ENCODE data around the gene KRTAP16-1.
"Not testable (repeated sequence)": the region's sequence is repeated elsewhere in the genome, so short reads cannot be mapped to it uniquely, and the experiment has no call there.

KRTAP16-1 gene, protein sequence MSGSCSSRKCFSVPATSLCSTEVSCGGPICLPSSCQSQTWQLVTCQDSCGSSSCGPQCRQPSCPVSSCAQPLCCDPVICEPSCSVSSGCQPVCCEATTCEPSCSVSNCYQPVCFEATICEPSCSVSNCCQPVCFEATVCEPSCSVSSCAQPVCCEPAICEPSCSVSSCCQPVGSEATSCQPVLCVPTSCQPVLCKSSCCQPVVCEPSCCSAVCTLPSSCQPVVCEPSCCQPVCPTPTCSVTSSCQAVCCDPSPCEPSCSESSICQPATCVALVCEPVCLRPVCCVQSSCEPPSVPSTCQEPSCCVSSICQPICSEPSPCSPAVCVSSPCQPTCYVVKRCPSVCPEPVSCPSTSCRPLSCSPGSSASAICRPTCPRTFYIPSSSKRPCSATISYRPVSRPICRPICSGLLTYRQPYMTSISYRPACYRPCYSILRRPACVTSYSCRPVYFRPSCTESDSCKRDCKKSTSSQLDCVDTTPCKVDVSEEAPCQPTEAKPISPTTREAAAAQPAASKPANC

GRCh38 chr17:41308918-41309359 lies at the start of gene KRTAP16-1:
KRTAP16-1 (minus strand) TSS chr17:41309309; CDS start chr17:41309253, 56 bp downstream.
- DNase-seq (ENCODE audit: low read depth in 2 of 2): peak in 1 of 2 donors; percentile 16

- DNase-seq (ENCODE audit: low read depth in 2 of 2): no peak
Measured at GRCh38 chr17:41354536-41354935, 45.4 kb upstream of the KRTAP16-1 start.

DNA sequence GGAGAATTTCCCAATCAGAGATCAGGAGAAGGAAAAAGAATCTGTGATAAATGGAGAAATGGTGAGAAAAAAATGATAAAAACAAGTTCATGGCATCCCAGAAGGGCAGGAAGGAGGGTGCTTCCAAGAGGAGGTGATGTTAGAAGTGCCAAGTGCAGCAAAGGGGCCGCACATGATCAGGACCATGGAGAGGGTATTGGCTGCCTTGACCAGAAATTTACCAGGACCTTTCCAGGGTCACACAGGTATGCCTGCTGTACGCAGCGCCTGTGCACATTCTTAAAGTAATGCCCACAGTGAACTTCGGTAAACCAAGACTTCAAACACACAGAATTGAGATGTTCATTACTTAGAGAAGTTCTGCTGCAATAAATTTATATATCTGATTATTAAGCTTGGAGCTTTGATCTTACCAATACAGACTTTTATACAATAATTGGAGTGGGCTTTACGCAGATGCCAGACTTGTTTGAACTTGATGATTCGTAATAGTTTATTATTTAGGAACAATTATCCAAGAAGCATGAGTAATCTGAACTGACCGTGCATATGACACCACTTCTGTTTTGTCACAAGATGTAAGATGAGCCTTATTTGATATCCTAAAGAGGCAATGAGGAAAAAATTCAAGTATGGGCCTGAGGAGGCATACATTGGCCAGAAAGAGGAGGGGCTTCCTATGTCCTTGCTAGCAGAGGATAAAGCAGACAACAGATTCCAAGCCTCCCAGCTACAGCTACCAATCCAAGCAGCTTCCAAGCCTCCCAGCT lies 43.7 kb upstream of the KRTAP16-1 start:
- no peak for DNase-seq (ENCODE audit: low read depth in 2 of 2)

DNA sequence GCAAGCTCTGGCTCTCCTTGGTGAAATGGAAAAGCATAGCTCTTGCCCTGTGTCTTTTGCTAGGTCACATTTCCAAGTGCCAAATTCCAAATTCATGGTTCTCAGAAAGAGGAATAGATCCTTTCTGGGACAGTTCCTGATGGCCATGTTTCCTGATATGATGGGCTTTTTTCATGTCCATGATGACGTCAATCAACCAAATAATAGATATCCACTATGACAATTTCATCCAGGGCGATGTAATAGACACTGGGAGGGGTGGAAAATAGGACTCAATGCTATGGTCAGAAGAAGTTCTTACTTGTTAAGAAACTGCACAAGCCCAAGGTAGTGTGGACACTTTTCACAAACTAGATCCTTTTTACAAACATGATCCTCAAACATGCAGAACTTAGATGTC lies 42.1 kb upstream of the KRTAP16-1 start:
- DNase-seq (ENCODE audit: low read depth in 2 of 2): no peak

GRCh38 chr17:41350381-41350878 lies 41.3 kb upstream of the KRTAP16-1 start, which contains the start of gene KRT33A:
KRT33A (minus strand) TSS chr17:41350828; CDS start chr17:41350767, 61 bp downstream.
- not testable (repeated sequence) for DNase-seq (ENCODE audit: low read depth in 2 of 2)

DNA sequence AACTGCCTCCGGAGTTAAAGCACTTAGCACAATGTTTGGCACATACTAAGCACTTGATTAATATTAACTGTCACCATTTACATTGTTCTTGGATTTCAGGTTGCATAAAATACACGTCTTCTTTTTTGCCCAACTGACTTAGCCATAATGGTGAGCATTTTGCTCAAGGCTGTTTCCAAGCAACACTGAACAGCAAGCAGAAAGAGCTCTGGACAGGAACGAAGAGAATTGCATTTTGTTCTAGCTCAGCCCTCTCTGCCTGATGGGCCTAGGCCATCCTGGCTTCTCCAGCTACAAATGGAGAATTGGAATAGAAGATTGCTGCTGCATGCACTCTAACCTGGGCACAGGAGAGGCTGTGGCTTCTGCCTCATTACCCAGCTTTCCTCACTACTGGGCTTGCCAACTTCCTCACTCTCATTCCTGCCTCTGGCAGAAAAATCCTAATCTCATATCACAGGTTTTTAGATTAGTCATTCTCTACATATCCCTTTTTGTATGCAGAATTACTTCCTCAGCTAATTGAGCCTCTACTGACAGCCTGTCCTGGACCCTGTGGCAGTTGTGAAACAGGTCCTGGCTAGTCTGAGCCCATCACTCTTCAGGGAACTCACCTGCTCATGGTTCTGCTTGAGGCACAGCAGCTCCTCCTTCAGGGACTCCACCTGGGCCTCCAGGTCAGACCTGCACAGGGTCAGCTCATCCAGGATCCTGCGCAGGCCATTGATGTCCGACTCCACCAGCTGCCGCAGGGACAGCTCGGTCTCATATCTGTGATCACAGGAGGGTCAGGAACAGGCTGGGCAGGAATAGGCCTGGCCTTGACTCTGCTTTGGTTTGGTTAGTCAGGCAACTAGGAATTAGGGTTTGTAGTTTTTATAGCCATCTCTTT lies 39.0 kb upstream of the KRTAP16-1 start:
- no peak for DNase-seq (ENCODE audit: low read depth in 2 of 2)

GRCh38 chr17:41346421-41346820 lies 37.3 kb upstream of the KRTAP16-1 start:
- not testable (repeated sequence) for DNase-seq (ENCODE audit: low read depth in 2 of 2)

DNA sequence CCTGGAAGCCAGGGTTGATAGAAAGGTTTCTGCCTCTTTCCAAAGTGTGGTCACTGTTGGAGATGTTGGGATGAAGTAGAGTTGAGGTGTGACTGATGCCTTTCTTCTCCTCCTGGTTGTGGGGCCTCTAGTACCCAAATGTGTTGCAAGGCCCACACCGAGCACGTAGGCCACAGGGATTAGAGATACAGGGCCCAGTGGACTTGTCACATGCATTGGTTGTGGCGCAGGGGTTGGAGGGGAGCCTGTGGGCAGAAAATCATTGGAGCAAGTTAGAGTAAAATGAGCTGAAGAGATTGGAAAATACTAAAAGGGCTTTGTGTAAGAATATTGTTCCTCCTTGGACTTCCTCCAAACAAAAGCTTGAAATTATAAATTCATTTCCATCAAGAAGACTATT lies 36.9 kb upstream of the KRTAP16-1 start:
- DNase-seq (ENCODE audit: low read depth in 2 of 2): no peak

DNA sequence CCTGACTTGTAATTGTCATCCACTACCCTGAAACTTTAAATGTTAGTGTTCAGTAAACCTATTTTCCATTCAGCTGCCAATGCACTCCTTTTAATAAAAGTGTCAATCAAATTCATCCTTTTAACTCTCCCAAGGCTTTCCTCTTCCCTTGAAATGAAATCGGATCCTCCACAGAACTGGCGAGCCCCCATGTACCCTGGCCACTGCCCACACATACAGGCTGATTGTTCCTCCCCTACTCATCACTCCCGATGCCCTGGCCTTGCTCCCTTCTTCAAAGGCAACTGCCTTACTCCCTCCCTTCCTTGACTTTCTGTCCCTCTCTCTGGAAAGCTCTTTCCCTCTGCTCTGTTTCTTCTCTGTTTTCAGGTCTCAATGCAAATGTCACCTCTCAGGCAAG lies 33.9 kb upstream of the KRTAP16-1 start:
- no peak for DNase-seq (ENCODE audit: low read depth in 2 of 2)

DNA sequence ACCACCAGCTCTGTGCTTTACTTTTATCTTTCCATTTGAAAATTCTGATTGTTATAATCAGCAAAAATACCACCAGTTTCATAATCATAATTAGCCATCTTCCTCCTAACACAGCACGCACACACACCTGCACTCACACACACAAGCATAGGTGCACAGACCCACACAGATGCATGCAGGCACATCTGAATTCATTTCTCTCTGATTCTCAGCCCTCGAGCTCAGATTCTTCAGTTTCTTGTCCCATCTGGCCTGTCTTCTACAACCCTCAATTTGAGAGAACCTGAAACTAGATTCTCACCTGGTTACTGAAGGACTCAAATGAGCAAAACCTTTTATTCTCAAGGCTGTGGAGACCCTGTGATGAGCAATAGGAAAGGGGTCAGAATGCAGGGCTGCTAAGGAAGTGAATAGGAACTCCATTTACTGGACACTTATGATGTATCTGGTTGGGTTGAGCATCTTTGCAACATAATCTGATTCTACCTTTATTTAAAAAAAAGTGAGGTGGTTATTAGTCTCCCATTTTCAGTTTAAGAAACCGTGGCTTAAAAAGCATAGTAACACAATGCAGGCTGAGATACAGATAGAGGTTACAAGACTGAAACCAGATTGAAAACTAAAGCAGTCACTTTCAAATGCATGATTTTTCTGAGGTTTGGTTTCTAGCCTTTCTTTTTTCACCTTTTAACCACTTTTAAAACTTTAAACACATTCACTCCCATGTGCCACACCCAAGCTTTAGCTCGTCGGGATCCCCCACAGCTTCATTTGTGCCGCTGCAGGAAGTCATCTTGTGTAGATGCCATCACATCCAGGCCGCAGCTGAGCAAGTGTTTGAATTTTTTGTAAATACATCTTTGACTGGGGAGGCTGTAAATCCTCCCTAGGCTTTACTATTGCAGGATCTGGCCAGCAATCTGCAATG lies 32.1 kb upstream of the KRTAP16-1 start:
- DNase-seq (ENCODE audit: low read depth in 2 of 2): peak; percentile 17 to 38

GRCh38 chr17:41340494-41340893 lies 31.4 kb upstream of the KRTAP16-1 start:
- no peak for DNase-seq (ENCODE audit: low read depth in 2 of 2)

DNA sequence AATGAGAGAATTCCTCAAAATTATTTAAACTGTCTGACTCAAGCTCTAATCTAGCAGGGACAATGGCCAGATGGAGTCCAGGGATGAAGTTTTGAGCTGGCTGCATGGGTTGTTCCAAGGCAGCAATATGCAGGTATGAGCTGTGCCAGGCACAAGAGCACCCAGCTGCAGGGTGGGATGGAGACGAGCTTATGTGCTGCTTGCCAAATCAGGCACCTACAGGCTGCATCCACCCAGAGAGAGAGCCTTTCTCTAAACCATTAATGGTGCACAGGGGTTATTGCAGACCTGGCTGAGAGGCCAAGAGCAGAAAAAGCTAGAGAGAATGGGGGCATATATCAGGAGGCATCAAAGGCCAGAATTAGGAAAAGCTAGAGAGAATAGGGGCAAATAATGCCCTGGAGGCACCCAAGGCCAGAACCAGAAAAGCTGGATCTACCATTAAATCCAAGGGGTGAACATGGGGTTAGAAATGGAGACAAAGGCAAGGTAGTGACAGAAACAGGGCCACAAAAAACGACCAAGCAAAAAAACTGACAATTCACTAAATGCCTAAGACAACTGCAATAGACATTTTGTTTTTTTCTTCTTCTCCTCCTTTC lies 30.6 kb upstream of the KRTAP16-1 start:
- no peak for DNase-seq (ENCODE audit: low read depth in 2 of 2)

GRCh38 chr17:41338961-41339485 lies 29.9 kb upstream of the KRTAP16-1 start:
- DNase-seq (ENCODE audit: low read depth in 2 of 2): no peak

DNA sequence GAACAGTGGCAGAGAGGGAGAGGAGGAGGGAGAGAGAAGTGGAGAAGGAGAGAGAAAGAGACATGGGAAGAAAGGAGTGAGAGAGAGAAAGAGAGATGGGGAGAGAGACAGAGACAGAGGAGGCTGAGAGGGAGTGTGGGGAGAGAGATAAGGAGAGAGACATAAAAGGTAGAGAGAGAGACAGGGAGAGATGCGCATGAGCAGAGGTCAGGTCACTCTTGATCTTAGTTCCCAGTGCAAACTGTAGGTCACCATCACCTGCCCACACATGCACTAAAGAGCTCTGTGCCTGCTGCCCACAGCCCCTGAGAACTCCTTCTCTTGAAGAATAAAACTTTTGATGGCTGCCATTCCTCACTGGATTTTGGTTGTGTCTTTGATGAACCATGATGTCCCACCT lies 26.6 kb upstream of the KRTAP16-1 start:
- DNase-seq (ENCODE audit: low read depth in 2 of 2): no peak

GRCh38 chr17:41334385-41335305 lies 25.5 kb upstream of the KRTAP16-1 start:
- DNase-seq (ENCODE audit: low read depth in 2 of 2): no peak

DNA sequence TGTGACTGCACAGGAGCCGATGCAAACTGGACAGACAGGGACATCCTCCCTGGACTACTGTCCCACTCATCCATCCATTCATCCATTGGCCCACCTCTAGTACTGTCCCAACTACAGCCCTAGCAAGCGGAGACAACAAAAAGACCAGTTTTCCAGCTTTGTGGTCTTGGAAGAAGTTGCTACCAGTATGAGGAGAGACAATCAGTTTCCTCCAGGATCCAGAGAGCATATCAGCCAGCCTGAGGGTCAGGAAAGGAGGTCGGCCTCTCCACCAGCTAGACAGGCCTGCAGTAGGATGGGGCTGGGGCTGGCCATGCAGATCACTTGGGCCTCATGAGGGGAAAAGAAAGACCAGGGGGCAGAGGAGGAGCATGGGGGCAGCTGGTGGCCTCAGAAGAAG lies 24.7 kb upstream of the KRTAP16-1 start:
- no peak for DNase-seq (ENCODE audit: low read depth in 2 of 2)

- no peak for DNase-seq (ENCODE audit: low read depth in 2 of 2)
Measured at GRCh38 chr17:41333098-41333497, 24.0 kb upstream of the KRTAP16-1 start.

GRCh38 chr17:41332239-41332638 lies 23.1 kb upstream of the KRTAP16-1 start:
- no peak for DNase-seq (ENCODE audit: low read depth in 2 of 2)
